ENCODE data around the gene TMED5. TPM values are rescaled to one million over a fixed set of nuclear protein-coding genes. Genes with fewer than 3 reads are reported as not detected.

Gene TMED5
- polyA plus RNA-seq, 1 of the 3 experiments (the other 2 are of a cell fraction): 24.2 TPM

- 87% methylated on average over 3 of the region's 3 CpGs for WGBS (ENCODE audit: low lambda C conversion rate)
- Histone ChIP-seq H3K4me1 (ENCODE audit: control insufficient read depth in 1 of 2, insufficient read depth in 2 of 2, low read depth in 1 of 2, low read length in 1 of 2) (peaks cover 0 to 16% of the 10 kb centered on the region in 2 experiments; a peak in 2 of 4 replicates), H3K36me3 (replicated peaks in 1 of 2; ENCODE audit: control insufficient read depth in 1 of 2, insufficient read depth in 2 of 2, low read length in 1 of 2) (peaks cover 17 to 40% of the 10 kb centered on the region in 2 experiments), H4K20me1 (ENCODE audit: insufficient read depth) (no peaks in the 10 kb centered on the region; the same call in 1 of the 2 replicates), H3F3A (replicated peaks; ENCODE audit: insufficient read depth) (peaks cover 4% of the 10 kb centered on the region), H3K4me3 (ENCODE audit: low read depth in 2 of 2, low read length in 1 of 2) (no peak overlapping the region), H3K4me2 (no peak overlapping the region), H3K9me3 (peaks cover 2% of the 10 kb centered on the region), H3K27ac (ENCODE audit: low read depth in 2 of 2, low read length in 1 of 2) (no peak overlapping the region), H3K9me2 (no peaks in the 10 kb centered on the region), H3K9ac (no peak overlapping the region), H3K79me2 (ENCODE audit: insufficient read depth) (peaks cover 64% of the 10 kb centered on the region), H3K27me3 (ENCODE audit: insufficient read depth) (no peaks in the 10 kb centered on the region), H2AFZ (ENCODE audit: low read depth) (no peak overlapping the region)
- ChIA-PET POLR2A (no interaction called here), CTCF (no interaction called here)
- TF ChIP-seq TAF1 (IDR thresholded peaks at IDR 0.05; ENCODE audit: borderline replicate concordance, low read depth, low read length) (no peak), YY1 (IDR thresholded peaks at IDR 0.05; ENCODE audit: low read depth) (no peak), MXI1 (IDR thresholded peaks at IDR 0.05; ENCODE audit: low read depth, low read length) (no peak), USF2 (IDR thresholded peaks at IDR 0.05; ENCODE audit: borderline replicate concordance, low read depth, low read length) (no peak), NFIC (IDR thresholded peaks at IDR 0.05; ENCODE audit: borderline replicate concordance) (no peak), USF1 (IDR thresholded peaks at IDR 0.05; ENCODE audit: borderline replicate concordance, low read depth) (no peak), MAX (IDR thresholded peaks at IDR 0.05; ENCODE audit: low read depth) (no peak), FOXJ3 (CRISPR knock-in tag; IDR thresholded peaks at IDR 0.05) (no peak), GABPA (IDR thresholded peaks at IDR 0.05; ENCODE audit: low read depth) (no peak), PBX3 (IDR thresholded peaks at IDR 0.05) (no peak), EZH2phosphoT487 (IDR thresholded peaks at IDR 0.05; ENCODE audit: borderline replicate concordance, low read depth) (no peak), CTCF (IDR thresholded peaks at IDR 0.05) (no peak), FOXM1 (IDR thresholded peaks at IDR 0.05; ENCODE audit: low read depth) (no peak), POLR2AphosphoS5 (IDR thresholded peaks at IDR 0.05; ENCODE audit: low read depth, low read length) (no peak), JUND (IDR thresholded peaks at IDR 0.05) (no peak), IRF3 (IDR thresholded peaks at IDR 0.05; ENCODE audit: low read depth, low read length) (no peak), GATA2 (CRISPR knock-in tag; IDR thresholded peaks at IDR 0.05) (no peak), EP300 (IDR thresholded peaks at IDR 0.05; ENCODE audit: borderline replicate concordance in 1 of 2, low read depth in 1 of 2, low read length in 1 of 2) (no peak)
- DNase-seq: no peak
Observed at GRCh38 chr1:93113127-93113526, 67.1 kb downstream of the TMED5 start.
